AG04450 (cell line): Measurements from ENCODE around the gene HECTD4. TPM values are rescaled to one million over a fixed set of nuclear protein-coding genes. Genes with fewer than 3 reads are reported as not detected.
"Not testable (repeated sequence)": the region's sequence is repeated elsewhere in the genome, so short reads cannot be mapped to it uniquely, and the experiment has no call there.

Source experiments
- CTCF ChIA-PET: fragments of 300-600, 350-600 bp; formaldehyde crosslinking; extraction: SDS; loops from one replicate; lab custom pipeline; 2022; ENCODE audit warnings: antibody characterized with exemption, inconsistent platforms; lab: Charles Lee
- POLR2A ChIA-PET: fragments of 350-600 bp; formaldehyde crosslinking; extraction: SDS; loops from one replicate; lab custom pipeline; 2021; ENCODE audit warnings: antibody characterized with exemption, inconsistent platforms; lab: Yijun Ruan, JAX
- DNase-seq: peaks from one replicate; pipeline ENCODE4 v3.0.0-alpha.2; 2011; ENCODE audit warnings: low read depth, low spot score
- H3K27ac ChIP-seq: one replicate; pipeline ENCODE4 v1.5.1; 2012; ENCODE audit warnings: low read depth, low read length, control low read depth
- H3K27me3 ChIP-seq: one replicate; pipeline ENCODE4 v1.6.0; 2012; ENCODE audit warnings: low read length; ENCODE audit not compliant: control insufficient read depth, insufficient read depth
- H3K4me3 ChIP-seq: 2 replicates; pipeline ENCODE4 v1.5.1; 2011; ENCODE audit warnings: mild to moderate bottlenecking, low read depth, low read length, control low read depth
- H3K9me3 ChIP-seq: 2 replicates; pipeline ENCODE4 v1.5.1; 2012; ENCODE audit warnings: low read length; ENCODE audit not compliant: control insufficient read depth, insufficient read depth
- polyA plus RNA-seq: library from polyadenylated mRNA; depleted of rRNA; stranded (reverse); fragments of >200 nt; gene quantifications from 2 replicates; pipeline ENCODE4 v1.2.3, GENCODE V29; 2011
- TF ChIP-seq, protein P1 (sequence below): IDR thresholded peaks from 2 replicates; pipeline ENCODE4 v1.5.1; 2011; ENCODE audit warnings: low read depth, low read length, control low read depth, inconsistent platforms

HECTD4 gene
- polyA plus RNA-seq, 1 experiment: 8.6 TPM

DNA sequence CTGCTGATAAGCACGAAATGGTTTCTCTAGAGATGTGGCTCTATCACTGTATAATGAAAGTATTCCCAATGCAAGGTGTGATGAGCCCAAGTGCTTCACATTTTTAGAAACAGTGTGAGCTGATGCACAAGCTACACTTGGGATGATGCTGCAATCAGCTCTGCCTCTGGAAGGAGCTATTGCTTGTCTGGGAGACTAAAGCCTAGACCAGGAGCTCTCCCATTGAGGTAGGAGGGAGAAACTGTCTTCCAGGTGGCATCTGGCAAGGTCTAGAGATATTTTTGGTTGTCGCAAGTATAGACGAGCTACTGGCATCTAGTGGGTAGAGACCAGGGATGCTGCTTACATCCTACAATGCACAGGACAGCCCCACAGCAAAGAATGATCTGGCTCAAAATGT, 42.0 kb downstream of the HECTD4 start:
- POLR2A ChIA-PET: interaction anchor here (0.7 kb wide), 1 partner anchor 579 kb away, joined by 3 read pairs; no protein-coding TSS in a partner anchor
- no peak overlapping the region for H3K27ac ChIP-seq
- no peak for DNase-seq
- no peak overlapping the region for H3K4me3 ChIP-seq
- no peaks in the 10 kb centered on the region for H3K27me3 ChIP-seq
- H3K9me3 ChIP-seq: no peaks in the 10 kb centered on the region
- TF ChIP-seq, protein P1, sequence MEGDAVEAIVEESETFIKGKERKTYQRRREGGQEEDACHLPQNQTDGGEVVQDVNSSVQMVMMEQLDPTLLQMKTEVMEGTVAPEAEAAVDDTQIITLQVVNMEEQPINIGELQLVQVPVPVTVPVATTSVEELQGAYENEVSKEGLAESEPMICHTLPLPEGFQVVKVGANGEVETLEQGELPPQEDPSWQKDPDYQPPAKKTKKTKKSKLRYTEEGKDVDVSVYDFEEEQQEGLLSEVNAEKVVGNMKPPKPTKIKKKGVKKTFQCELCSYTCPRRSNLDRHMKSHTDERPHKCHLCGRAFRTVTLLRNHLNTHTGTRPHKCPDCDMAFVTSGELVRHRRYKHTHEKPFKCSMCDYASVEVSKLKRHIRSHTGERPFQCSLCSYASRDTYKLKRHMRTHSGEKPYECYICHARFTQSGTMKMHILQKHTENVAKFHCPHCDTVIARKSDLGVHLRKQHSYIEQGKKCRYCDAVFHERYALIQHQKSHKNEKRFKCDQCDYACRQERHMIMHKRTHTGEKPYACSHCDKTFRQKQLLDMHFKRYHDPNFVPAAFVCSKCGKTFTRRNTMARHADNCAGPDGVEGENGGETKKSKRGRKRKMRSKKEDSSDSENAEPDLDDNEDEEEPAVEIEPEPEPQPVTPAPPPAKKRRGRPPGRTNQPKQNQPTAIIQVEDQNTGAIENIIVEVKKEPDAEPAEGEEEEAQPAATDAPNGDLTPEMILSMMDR: no peak
- CTCF ChIA-PET: no interaction called here

DNA sequence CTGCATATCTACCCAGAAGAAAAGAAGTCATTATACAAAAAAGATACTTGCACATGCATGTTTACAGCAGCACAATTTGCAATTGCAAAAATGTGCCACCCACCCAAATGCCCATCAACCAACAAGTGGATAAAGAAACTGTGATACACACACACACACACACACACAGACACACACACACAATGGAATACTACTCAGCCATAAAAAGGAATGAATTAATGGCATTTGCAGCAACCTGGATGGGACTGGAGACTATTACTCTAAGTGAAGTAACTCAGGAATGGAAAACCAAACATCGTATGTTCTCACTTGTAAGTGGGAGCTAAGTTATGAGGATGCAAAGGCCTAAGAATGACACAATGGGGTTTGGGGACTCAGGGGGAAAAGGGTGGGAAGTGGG, 47.2 kb downstream of the HECTD4 start:
- H3K27me3 ChIP-seq, POLR2A ChIA-PET, H3K27ac ChIP-seq, DNase-seq, H3K4me3 ChIP-seq, H3K9me3 ChIP-seq: not testable (repeated sequence)
- CTCF ChIA-PET: interaction anchor here (0.7 kb wide), 1 partner anchor 137 kb away, joined by 3 read pairs; no protein-coding TSS in a partner anchor

DNA sequence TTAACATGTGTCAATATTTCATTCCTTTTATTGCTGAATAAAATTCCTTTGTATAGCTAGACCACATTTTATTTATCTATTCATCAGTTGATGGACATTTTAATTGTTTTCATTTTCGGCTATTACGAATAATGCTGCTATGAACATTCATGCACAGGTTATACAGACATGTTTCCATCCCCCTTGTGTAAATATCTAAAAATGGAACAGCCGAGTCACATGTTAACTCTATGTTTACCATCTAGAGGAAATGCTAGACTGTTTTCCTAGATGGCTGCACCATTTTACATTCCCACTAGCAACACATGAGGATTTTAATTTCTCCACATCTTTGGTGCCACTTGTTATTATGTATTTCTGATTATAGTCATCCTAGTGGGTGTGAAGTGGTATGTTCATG, 49.2 kb downstream of the HECTD4 start:
- POLR2A ChIA-PET: no interaction called here
- Histone ChIP-seq H3K4me3 (no peak overlapping the region), H3K27ac (no peak overlapping the region), H3K27me3 (no peaks in the 10 kb centered on the region), H3K9me3 (no peaks in the 10 kb centered on the region)
- TF ChIP-seq, protein P1: no peak
- DNase-seq: no peak
- CTCF ChIA-PET: no interaction called here

DNA sequence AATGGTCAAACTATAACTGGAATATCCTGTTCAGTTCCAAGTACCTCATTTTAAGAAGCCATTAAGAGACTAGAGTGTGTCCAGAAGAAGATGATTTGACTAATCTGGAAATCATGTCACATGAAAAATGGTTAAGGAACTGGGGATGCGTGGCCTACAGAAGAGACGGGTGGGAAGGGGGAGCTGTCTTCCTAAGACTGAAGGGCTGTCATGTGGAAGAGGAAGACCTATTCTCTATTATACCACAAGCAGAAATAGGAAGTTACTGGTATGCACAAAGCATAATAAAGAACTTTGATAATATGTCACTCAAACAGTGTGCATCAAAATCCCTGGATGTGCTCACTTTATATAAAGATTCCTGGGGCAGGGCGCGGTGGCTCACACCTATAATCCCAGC, 50.3 kb downstream of the HECTD4 start:
- Histone ChIP-seq H3K27me3 (no peaks in the 10 kb centered on the region), H3K4me3 (no peak overlapping the region), H3K9me3 (no peaks in the 10 kb centered on the region), H3K27ac (no peak overlapping the region)
- TF ChIP-seq, protein P1: no peak
- CTCF ChIA-PET: no interaction called here
- POLR2A ChIA-PET: no interaction called here
- DNase-seq: no peak

DNA sequence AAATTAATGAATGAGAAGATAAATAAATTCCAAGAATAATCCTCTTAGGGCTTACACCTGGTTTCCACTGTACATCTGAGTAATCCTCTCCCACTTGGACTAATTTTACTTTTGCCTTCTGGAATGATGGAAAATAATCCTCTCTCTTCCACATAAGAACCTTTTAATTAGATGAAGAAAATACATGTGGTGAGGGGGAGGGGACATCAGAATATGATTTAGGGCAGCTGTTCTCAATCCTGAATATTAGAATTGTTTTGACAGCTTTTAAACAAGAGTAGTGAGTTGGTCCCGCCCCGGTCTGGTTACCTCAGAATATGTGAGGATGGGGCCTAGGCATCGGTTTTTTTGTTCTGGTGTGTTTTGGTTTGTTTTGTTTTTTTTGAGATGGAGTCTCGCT, 51.5 kb downstream of the HECTD4 start:
- no peak overlapping the region for H3K27ac ChIP-seq
- ChIA-PET CTCF (interaction anchor here (0.5 kb wide), 1 partner anchor 386 kb away, joined by 5 read pairs; no protein-coding TSS in a partner anchor), POLR2A (no interaction called here)
- H3K27me3 ChIP-seq: no peaks in the 10 kb centered on the region
- H3K9me3 ChIP-seq: no peaks in the 10 kb centered on the region
- H3K4me3 ChIP-seq: no peak overlapping the region
- DNase-seq: no peak
- TF ChIP-seq, protein P1: no peak
